ENCODE data around the gene TSSK6. TPM values are rescaled to one million over a fixed set of nuclear protein-coding genes. Genes with fewer than 3 reads are reported as not detected.

Gene TSSK6
- total and polyA plus RNA-seq, 9 donors: 0.31 to 0.80 (median 0.64) TPM

DNA sequence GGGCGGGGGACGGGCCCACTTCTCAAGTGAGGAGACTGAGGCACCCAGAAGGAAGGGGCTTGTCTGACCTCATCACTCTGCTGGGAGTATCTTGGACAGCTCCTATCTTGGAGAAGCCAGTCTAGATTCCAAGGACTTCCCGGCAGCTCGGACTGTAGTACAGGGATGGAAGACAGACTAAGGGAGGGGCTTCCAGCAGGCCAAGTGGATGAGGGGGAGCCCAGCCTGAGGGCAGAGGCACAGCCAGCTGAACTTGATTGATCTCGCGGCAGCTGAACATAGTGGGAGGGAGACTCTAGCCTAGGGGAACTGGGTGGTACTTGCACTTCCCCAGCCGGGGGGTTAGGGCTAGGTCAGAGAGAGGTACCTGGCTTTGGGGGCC is 23.4 kb upstream of the TSSK6 start:
- Histone ChIP-seq H3K36me3 (ENCODE audit: control insufficient read depth, insufficient read depth, low read length) (no peaks in the 10 kb centered on the region), H3K27ac (ENCODE audit: low read length) (no peak overlapping the region), H3K4me1 (ENCODE audit: control insufficient read depth, insufficient read depth, low read length) (peaks cover 30% of the 10 kb centered on the region), H3K4me3 (ENCODE audit: low read length) (no peak overlapping the region), H3K9me3 (replicated peaks; ENCODE audit: control insufficient read depth, low read depth, low read length) (no peaks in the 10 kb centered on the region), H3K27me3 (ENCODE audit: control insufficient read depth, insufficient read depth, low read length) (peaks cover 58% of the 10 kb centered on the region)
- peak; percentile 79 for DNase-seq
- WGBS (ENCODE audit: insufficient coverage): 20% methylated on average over 7 of the region's 7 CpGs

DNA sequence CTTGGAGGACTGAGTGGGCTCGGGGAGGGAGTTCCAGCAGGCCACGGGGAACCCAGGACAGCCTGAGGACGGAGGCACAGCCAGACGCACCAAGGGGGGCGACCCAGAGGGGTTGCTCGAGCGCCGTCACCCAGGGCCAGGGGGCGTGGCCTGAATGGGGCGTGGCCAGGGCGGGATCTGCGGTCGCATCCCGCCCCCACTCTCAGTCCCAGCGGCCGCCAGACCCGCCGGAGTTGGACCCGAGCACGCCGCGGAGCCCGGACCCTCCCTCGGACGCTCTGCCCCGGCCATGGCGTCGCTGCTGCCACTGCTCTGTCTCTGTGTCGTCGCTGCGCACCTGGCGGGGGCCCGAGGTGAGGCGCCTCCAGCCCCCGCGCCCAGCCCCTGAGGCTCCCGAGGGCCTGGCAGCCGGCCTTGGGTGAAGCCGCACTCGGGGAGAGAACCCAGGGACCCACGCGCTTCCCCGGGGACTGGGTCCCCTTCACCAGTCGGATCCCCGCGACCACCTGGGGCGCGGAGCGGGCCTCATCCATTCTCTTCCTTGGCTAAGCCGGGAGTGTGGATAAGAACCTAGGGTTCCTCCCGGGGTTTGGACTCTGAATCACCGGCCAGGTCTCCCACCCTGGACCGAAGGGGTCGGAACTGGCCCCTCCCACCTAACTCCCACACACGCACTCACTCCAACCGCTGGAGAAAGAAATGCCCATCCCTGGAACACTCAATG is 22.9 kb upstream of the TSSK6 start, which contains the start of gene CILP2:
Gene CILP2 (plus strand): TSS at position 205 of the 724 bp plus-strand sequence. CDS start 85 bp downstream, at position 290.
- Histone ChIP-seq H3K9me3 (replicated peaks; ENCODE audit: control insufficient read depth, low read depth, low read length) (no peaks in the 10 kb centered on the region), H3K4me3 (ENCODE audit: low read length) (peak within 1 kb of the TSS; percentile 1), H3K27ac (ENCODE audit: low read length) (no peak within 1 kb of the TSS), H3K4me1 (ENCODE audit: control insufficient read depth, insufficient read depth, low read length) (peaks cover 30% of the 10 kb centered on the region), H3K27me3 (ENCODE audit: control insufficient read depth, insufficient read depth, low read length) (peaks cover 58% of the 10 kb centered on the region), H3K36me3 (ENCODE audit: control insufficient read depth, insufficient read depth, low read length) (no peaks in the 10 kb centered on the region)
- peak; percentile 61 for DNase-seq
- WGBS (ENCODE audit: insufficient coverage): 1% methylated on average over 53 of the region's 56 CpGs

DNA sequence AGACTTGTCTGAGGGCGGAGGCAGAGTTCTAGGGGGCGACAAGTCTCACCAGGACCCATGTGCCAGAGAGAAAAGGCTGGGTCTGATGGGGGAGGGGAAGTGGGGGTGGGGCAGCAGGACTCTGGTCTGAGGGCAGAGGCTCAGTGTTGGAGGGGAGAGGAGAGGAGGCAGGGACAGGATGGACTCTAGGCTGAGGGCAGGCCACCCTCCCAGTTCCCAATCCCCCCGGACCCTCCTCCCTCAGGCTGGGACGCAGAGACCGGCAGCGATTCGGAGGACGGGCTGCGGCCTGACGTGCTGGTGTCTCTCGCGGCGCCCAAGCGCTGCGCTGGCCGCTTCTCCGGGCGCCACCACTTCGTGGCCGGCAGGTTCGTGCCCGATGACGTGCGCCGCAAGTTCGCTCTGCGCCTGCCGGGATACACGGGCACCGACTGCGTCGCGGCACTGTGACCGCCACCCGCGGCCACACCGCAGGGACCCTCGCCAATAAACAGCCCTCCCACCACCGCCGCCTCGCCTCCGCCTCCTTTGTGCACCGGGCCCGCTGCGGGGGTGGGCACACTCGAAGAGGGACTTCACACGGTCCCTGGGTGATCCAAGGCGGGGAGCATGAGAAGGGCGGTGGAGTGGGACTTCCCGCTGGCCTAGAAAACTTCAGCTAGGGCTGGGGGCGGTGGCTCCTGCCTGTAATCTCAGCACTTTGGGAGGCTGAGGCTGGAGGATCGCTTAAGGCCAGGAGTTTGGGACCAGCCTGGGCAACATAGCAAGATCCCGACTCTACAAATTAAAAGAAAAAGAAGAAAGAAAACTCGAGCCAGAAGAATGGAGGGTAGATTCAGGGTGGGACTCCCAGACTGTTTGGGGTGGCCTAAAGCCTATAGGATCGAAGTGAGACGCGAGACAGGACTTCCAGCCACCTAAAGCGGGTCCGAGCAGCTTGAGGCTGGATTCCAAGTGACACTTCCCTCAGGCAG is 22.0 kb upstream of the TSSK6 start:
- 30% methylated on average over 44 of the region's 59 CpGs for WGBS (ENCODE audit: insufficient coverage)
- no peaks in the 10 kb centered on the region for H3K9me3 ChIP-seq (replicated peaks; ENCODE audit: control insufficient read depth, low read depth, low read length)
- no peaks in the 10 kb centered on the region for H3K36me3 ChIP-seq (ENCODE audit: control insufficient read depth, insufficient read depth, low read length)
- peak; percentile 21 for DNase-seq
- peaks cover 53% of the 10 kb centered on the region for H3K27me3 ChIP-seq (ENCODE audit: control insufficient read depth, insufficient read depth, low read length)
- H3K27ac ChIP-seq (ENCODE audit: low read length): no peak overlapping the region
- H3K4me1 ChIP-seq (ENCODE audit: control insufficient read depth, insufficient read depth, low read length): peaks cover 32% of the 10 kb centered on the region
- no peak overlapping the region for H3K4me3 ChIP-seq (ENCODE audit: low read length)

DNA sequence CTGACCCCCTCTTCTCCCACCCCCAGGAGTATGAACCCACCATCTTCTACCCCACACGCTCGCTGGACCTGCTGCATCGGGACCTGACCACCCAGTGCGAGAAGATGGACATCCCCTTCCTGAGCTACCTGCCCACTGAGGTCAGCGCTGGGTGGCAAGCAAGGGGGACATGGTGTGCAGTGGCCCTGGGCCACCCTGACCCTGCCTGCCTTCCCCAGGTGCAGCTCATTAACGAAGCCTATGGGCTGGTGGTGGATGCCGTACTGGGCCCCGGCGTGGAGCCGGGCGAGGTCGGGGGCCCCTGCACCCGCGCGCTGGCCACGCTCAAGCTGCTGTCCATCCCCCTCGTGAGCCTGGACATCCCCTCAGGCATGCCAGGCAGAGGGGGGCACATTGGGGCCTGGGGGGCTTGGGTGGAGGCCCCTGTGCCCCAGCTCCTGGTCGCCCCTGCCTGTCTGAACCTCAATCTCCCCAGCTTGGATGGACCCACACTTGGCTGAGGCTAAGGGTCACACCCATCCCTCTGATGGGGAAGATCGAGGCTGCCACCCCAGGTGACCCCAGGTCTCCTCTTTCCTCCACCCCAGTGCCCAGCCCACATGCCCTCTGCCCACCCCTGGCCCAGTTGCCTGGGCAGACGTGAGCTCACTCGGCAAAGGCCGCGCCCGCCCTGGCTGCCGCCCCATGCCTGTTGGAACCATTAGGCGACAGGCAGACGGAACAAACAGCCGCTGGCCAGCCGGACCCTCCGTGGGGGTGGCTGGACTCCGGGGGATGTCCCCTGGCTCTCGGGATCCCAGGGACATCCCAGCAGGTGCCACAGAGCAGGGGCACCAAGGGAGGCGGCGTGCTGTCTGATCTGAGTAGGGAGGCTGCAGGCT is 20.2 kb upstream of the TSSK6 start:
- Histone ChIP-seq H3K4me3 (ENCODE audit: low read length) (no peak overlapping the region), H3K27me3 (ENCODE audit: control insufficient read depth, insufficient read depth, low read length) (peaks cover 35% of the 10 kb centered on the region), H3K9me3 (replicated peaks; ENCODE audit: control insufficient read depth, low read depth, low read length) (no peaks in the 10 kb centered on the region), H3K36me3 (ENCODE audit: control insufficient read depth, insufficient read depth, low read length) (peaks cover 9% of the 10 kb centered on the region), H3K4me1 (ENCODE audit: control insufficient read depth, insufficient read depth, low read length) (peaks cover 22% of the 10 kb centered on the region), H3K27ac (ENCODE audit: low read length) (no peak overlapping the region)
- 80% methylated on average over 31 of the region's 34 CpGs for WGBS (ENCODE audit: insufficient coverage)
- DNase-seq: peak; percentile 18

DNA sequence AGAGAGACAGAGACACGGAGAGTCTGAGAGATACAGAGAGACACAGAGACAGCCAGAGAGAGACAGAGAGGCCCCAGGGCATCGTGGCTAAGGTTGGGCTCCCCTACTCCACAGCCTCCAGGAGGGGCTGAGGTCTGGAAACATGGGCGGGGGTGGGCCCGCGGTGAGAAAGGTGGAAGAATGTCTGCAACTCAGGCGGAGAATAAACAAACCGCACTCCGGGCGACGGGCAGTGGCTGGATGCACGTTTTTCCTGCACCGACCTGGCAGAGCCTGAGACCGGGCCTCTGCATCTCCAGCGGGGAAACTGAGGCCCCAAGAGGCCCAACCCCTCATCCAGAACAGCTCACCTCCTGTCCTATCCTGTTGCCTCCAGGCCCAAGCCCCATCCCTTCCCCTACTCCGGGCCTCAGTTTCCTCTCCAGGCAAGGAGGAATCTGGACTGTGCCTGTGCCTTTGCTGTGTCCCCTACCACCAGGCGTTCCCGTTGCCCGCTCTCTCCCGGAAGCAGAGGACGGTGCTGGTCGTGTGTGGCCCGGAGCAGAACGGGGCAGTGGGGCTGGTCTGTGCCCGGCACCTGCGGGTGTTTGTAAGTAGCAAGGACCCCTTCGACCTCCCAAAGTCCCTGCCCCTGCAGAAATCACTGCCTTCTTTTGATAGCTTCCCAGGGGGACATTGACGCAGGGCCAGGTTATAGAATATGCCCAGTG is 19.4 kb upstream of the TSSK6 start:
- peaks cover 21% of the 10 kb centered on the region for H3K4me1 ChIP-seq (ENCODE audit: control insufficient read depth, insufficient read depth, low read length)
- 72% methylated on average over 24 of the region's 27 CpGs for WGBS (ENCODE audit: insufficient coverage)
- H3K27ac ChIP-seq (ENCODE audit: low read length): no peak overlapping the region
- H3K9me3 ChIP-seq (replicated peaks; ENCODE audit: control insufficient read depth, low read depth, low read length): no peaks in the 10 kb centered on the region
- peaks cover 30% of the 10 kb centered on the region for H3K27me3 ChIP-seq (ENCODE audit: control insufficient read depth, insufficient read depth, low read length)
- H3K36me3 ChIP-seq (ENCODE audit: control insufficient read depth, insufficient read depth, low read length): peaks cover 11% of the 10 kb centered on the region
- peak; percentile 8 for DNase-seq
- no peak overlapping the region for H3K4me3 ChIP-seq (ENCODE audit: low read length)

DNA sequence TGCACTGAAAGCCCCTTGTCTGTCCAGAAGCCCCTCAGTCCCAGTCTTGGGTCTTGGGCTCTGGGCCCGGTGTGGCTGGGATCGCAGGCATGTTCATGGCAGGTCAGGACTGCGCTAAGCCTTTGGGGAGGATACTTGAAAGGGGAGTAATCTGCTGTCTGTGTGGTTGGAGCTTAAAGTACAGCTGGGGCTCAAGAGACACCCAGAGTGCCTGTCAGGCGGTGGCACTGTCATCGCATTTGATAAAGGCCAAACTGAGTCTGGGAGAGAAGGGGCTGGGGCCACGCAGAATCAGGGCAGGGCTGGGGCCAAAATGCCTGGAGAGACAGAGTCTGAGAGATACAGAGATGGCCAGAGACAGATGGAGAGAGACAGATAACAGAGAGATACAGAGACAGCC is 18.5 kb upstream of the TSSK6 start:
- no peak overlapping the region for H3K4me3 ChIP-seq (ENCODE audit: low read length)
- 51% methylated on average over 4 of the region's 6 CpGs for WGBS (ENCODE audit: insufficient coverage)

DNA sequence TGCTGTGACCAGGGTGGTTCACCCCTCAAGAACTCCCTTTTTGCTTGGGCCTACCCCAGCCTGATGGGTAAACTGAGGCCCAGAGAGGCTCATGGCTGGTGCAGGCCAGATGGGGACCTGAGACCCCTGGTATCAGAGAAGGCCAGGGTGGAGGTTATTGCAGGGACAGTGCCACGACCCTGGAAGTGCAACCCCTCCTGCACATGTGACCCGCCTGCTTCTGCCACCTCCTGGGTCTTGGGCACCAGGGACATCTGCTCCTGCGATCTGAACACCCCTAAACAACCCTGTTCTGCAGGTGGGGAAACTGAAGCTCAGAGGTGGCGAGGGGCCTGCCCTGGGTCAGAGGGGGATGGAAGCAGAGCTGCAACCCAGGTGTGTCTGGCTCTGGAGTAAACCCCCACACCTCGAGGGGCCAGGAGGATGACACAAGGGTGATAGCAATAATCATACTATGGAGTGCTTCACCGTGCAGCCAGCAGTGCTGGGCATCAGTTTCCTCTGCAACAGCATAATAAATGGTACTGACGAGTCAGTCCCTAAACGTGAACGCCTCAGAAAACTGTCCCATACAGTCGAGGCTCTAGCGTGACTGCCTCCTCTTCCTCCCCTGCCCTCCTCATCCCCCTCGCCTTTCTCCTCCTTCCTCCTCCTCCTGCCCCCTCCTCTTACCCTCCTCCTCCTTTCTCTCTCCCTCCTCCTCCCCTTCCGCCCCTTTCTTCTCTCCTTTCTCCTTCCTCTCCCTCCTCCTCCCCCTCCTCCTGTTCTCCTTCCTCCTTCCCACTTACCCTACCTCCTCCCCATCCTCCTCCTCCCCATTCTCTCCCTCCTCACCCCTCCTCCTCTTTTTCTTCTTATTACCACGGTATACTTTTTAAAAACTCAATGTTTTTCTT is 17.7 kb upstream of the TSSK6 start:
- Histone ChIP-seq H3K4me1 (ENCODE audit: control insufficient read depth, insufficient read depth, low read length) (peaks cover 11% of the 10 kb centered on the region), H3K9me3 (replicated peaks; ENCODE audit: control insufficient read depth, low read depth, low read length) (no peaks in the 10 kb centered on the region), H3K27me3 (ENCODE audit: control insufficient read depth, insufficient read depth, low read length) (peaks cover 14% of the 10 kb centered on the region), H3K4me3 (ENCODE audit: low read length) (no peak overlapping the region), H3K27ac (ENCODE audit: low read length) (no peak overlapping the region), H3K36me3 (ENCODE audit: control insufficient read depth, insufficient read depth, low read length) (peaks cover 20% of the 10 kb centered on the region)
- no peak for DNase-seq
- WGBS (ENCODE audit: insufficient coverage): 62% methylated on average over 11 of the region's 14 CpGs

More for the DNA sequence above, 18.5 kb upstream of the TSSK6 start:
- H3K4me1 ChIP-seq (ENCODE audit: control insufficient read depth, insufficient read depth, low read length): peaks cover 19% of the 10 kb centered on the region
- no peaks in the 10 kb centered on the region for H3K9me3 ChIP-seq (replicated peaks; ENCODE audit: control insufficient read depth, low read depth, low read length)
- DNase-seq: no peak
- H3K36me3 ChIP-seq (ENCODE audit: control insufficient read depth, insufficient read depth, low read length): peaks cover 16% of the 10 kb centered on the region
- peaks cover 21% of the 10 kb centered on the region for H3K27me3 ChIP-seq (ENCODE audit: control insufficient read depth, insufficient read depth, low read length)
- H3K27ac ChIP-seq (ENCODE audit: low read length): no peak overlapping the region

DNA sequence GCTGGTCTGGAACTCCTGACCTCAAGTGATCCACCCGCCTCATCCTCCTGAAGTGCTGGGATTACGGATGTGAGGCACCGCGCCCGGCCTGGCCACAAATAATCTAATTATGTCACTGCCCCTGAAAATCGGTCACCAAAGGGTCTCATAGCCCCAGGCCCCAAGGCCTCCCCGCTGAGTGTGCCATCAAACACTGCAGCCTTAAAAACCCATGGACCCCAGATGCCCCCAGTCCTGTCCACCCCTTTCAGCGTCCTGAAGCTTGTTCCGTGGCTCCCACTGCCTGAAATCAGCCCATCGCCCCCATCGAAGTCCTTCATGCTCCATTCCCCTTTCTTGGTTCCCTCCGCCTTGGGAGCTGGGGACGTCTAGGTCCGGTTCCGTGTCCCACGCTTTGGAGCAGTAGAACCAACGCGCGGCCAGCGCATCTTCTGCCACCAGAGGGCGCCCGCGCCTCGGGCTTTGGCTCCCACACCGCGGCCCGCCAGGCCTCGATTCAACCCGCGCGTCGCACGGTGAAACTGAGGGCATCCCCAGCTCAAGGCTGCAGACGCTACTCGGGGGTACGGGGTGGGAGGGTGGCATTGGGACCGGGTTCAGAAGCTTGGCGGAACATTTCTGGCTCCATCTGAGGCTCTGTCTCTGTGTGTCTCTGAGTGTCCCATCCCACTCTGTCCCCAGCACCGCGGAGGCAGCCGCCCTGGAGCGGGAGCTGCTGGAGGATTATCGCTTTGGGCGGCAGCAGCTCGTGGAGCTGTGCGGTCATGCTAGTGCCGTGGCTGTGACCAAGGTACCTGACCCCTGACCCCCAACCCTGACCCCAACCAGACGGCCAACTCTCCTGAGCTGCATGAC is 16.8 kb upstream of the TSSK6 start:
- DNase-seq: peak; percentile 79
- peaks cover 27% of the 10 kb centered on the region for H3K36me3 ChIP-seq (ENCODE audit: control insufficient read depth, insufficient read depth, low read length)
- H3K27ac ChIP-seq (ENCODE audit: low read length): no peak overlapping the region
- WGBS (ENCODE audit: insufficient coverage): 22% methylated on average over 47 of the region's 48 CpGs
- peaks cover 5% of the 10 kb centered on the region for H3K27me3 ChIP-seq (ENCODE audit: control insufficient read depth, insufficient read depth, low read length)
- H3K9me3 ChIP-seq (replicated peaks; ENCODE audit: control insufficient read depth, low read depth, low read length): no peaks in the 10 kb centered on the region
- H3K4me1 ChIP-seq (ENCODE audit: control insufficient read depth, insufficient read depth, low read length): peaks cover 6% of the 10 kb centered on the region
- H3K4me3 ChIP-seq (ENCODE audit: low read length): no peak overlapping the region
